ENCODE results near the gene PRRX2.

DNA sequence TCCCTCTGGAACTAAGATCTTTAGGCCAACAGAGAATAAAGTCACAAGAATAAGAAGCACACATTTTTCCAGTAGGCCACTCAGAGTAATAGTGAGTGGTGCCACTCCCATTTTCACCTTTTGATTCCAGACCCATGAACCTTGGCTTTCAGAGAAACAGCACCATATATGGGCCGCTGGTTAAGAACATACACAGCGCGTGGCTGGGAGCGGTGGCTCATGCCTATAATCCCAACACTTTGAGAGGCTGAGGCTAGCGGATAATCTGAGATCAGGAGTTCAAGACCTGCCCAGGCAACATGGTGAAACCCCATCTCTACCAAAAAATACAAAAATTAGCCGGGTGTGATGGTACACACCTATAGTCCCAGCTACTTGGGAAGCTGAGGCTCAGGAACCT, 103.0 kb downstream of the PRRX2 start:
- TF ChIP-seq, protein P1, sequence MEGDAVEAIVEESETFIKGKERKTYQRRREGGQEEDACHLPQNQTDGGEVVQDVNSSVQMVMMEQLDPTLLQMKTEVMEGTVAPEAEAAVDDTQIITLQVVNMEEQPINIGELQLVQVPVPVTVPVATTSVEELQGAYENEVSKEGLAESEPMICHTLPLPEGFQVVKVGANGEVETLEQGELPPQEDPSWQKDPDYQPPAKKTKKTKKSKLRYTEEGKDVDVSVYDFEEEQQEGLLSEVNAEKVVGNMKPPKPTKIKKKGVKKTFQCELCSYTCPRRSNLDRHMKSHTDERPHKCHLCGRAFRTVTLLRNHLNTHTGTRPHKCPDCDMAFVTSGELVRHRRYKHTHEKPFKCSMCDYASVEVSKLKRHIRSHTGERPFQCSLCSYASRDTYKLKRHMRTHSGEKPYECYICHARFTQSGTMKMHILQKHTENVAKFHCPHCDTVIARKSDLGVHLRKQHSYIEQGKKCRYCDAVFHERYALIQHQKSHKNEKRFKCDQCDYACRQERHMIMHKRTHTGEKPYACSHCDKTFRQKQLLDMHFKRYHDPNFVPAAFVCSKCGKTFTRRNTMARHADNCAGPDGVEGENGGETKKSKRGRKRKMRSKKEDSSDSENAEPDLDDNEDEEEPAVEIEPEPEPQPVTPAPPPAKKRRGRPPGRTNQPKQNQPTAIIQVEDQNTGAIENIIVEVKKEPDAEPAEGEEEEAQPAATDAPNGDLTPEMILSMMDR (optimal IDR thresholded peaks at IDR 0.05 in 1 of 3, IDR thresholded peaks at IDR 0.05 in 1 of 3, conservative IDR thresholded peaks at IDR 0.05 in 1 of 3; ENCODE audit: extremely low read depth in 1 of 3, insufficient read depth in 2 of 3, low read length in 3 of 3): no peak
- no peak for TF ChIP-seq EZH2 (IDR thresholded peaks at IDR 0.05; ENCODE audit: low read length)
